ENCODE measurements around the gene TMCC1.
A peak's percentile ranks its signal among the peaks of the same experiment; 100 is the strongest.

TMCC1 gene

GRCh38 chr3:129627350-129628168, 266.0 kb downstream of the TMCC1 start:
- Histone ChIP-seq H4K20me1 (ENCODE audit: insufficient read depth) (no peaks in the 10 kb centered on the region), H3K4me3 (IDR thresholded peaks at IDR 0.05; ENCODE audit: insufficient read depth, low read depth, low read length) (peak overlapping the region; percentile 47), H3K4me2 (peak overlapping the region; percentile 96), H2AFZ (ENCODE audit: low read depth) (peak overlapping the region; percentile 96), H3K36me3 (ENCODE audit: insufficient read depth) (no peaks in the 10 kb centered on the region), H3K79me2 (ENCODE audit: insufficient read depth, low read depth) (no peaks in the 10 kb centered on the region), H3K27me3 (ENCODE audit: insufficient read depth, low read depth) (no peaks in the 10 kb centered on the region), H3K4me1 (ENCODE audit: low read depth, poor library complexity, severe bottlenecking) (peaks cover 11% of the 10 kb centered on the region), H3K27ac (peak overlapping the region; percentile 50), H3K9ac (peak overlapping the region; percentile 86; the same call in 1 of the 2 replicates)
- 0 out of 2 replicates have a peak, but pooled peaks have one; percentile 27 for TF ChIP-seq CTCF (conservative IDR thresholded peaks at IDR 0.05; ENCODE audit: low read depth, low read length)

GRCh38 chr3:129626744-129627349, 266.7 kb downstream of the TMCC1 start:
- Histone ChIP-seq H3K79me2 (ENCODE audit: insufficient read depth, low read depth) (no peaks in the 10 kb centered on the region), H3K4me2 (peak overlapping the region; percentile 96), H2AFZ (ENCODE audit: low read depth) (peak overlapping the region; percentile 96), H3K4me1 (ENCODE audit: low read depth, poor library complexity, severe bottlenecking) (peaks cover 11% of the 10 kb centered on the region), H3K9ac (peak overlapping the region; percentile 86), H3K36me3 (ENCODE audit: insufficient read depth) (no peaks in the 10 kb centered on the region), H3K27ac (peak overlapping the region; percentile 50), H4K20me1 (ENCODE audit: insufficient read depth) (no peaks in the 10 kb centered on the region), H3K27me3 (ENCODE audit: insufficient read depth, low read depth) (no peaks in the 10 kb centered on the region), H3K4me3 (IDR thresholded peaks at IDR 0.05; ENCODE audit: insufficient read depth, low read depth, low read length) (peak overlapping the region; percentile 88)
- no peak for TF ChIP-seq CTCF (conservative IDR thresholded peaks at IDR 0.05; ENCODE audit: low read depth, low read length)

GRCh38 chr3:129625072-129625874, 268.2 kb downstream of the TMCC1 start:
- H3K27ac ChIP-seq, result no peak overlapping the region
- H3K9ac ChIP-seq, result no peak overlapping the region

More at GRCh38 chr3:129625072-129625874, 268.2 kb downstream of the TMCC1 start:
- H3K4me2 ChIP-seq, result no peak overlapping the region
- TF ChIP-seq CTCF (conservative IDR thresholded peaks at IDR 0.05; ENCODE audit: low read depth, low read length), result no peak
- peaks cover 11% of the 10 kb centered on the region for H3K4me1 ChIP-seq (ENCODE audit: low read depth, poor library complexity, severe bottlenecking)
- H2AFZ ChIP-seq (ENCODE audit: low read depth), result no peak overlapping the region
- no peaks in the 10 kb centered on the region for H3K36me3 ChIP-seq (ENCODE audit: insufficient read depth)
- H3K27me3 ChIP-seq (ENCODE audit: insufficient read depth, low read depth), result no peaks in the 10 kb centered on the region
- H3K4me3 ChIP-seq (IDR thresholded peaks at IDR 0.05; ENCODE audit: insufficient read depth, low read depth, low read length), result no peak overlapping the region
- no peaks in the 10 kb centered on the region for H4K20me1 ChIP-seq (ENCODE audit: insufficient read depth)
- no peaks in the 10 kb centered on the region for H3K79me2 ChIP-seq (ENCODE audit: insufficient read depth, low read depth)

Measured in KMS-11 (cell line).